ENCODE results near the gene PDE8A. TPM values are rescaled to one million over a fixed set of nuclear protein-coding genes. Genes with fewer than 3 reads are reported as not detected.

PDE8A gene
- total RNA-seq, 1 donor = 30.4 TPM

DNA sequence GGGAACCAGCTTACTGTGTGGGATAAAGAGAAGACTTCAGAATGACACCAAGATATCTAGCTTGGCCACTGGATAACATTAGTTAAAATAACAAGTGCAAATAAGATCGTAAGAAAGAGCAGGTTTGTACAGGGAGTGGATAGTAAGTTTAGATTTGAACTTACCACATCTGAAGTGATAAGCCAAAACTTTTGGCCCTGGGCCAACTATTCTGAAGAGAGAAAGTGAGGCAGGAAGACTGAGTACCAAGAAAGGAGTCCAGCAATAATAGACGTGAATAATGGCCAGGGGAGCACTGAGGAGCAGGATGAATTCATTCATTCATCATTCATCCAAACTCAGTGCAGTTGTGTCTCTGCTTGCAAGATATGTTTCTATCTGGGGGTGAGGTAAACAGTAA, 122.9 kb downstream of the PDE8A start:
- no peak overlapping the region for H3K27ac ChIP-seq (ENCODE audit: low read depth, low read length)
- no peaks in the 10 kb centered on the region for H3K27me3 ChIP-seq (ENCODE audit: insufficient read depth, low read length)
- TF ChIP-seq CTCF (IDR thresholded peaks at IDR 0.05; ENCODE audit: extremely low read depth, low read depth, low read length) = no peak
- H3K4me1 ChIP-seq (ENCODE audit: insufficient read depth, low read length) = no peaks in the 10 kb centered on the region
- H4K20me1 ChIP-seq (ENCODE audit: insufficient read depth, low read length) = no peaks in the 10 kb centered on the region
- no peak overlapping the region for H2AFZ ChIP-seq (ENCODE audit: low read length)
- no peaks in the 10 kb centered on the region for H3K9me3 ChIP-seq (ENCODE audit: low read depth, low read length)
- no peak for DNase-seq (ENCODE audit: insufficient read length, low spot score, missing footprints)
- no peaks in the 10 kb centered on the region for H3K36me3 ChIP-seq (ENCODE audit: insufficient read depth, low read length)
- H3K4me3 ChIP-seq (ENCODE audit: insufficient read depth, low read length) = no peak overlapping the region
- H3K4me2 ChIP-seq (ENCODE audit: insufficient read depth, low read length) = no peak overlapping the region
- no peaks in the 10 kb centered on the region for H3K79me2 ChIP-seq (ENCODE audit: insufficient read depth, low read length)

- DNase-seq (ENCODE audit: insufficient read length, low spot score, missing footprints) = no peak
- Histone ChIP-seq H4K20me1 (ENCODE audit: insufficient read depth, low read length) (no peaks in the 10 kb centered on the region), H3K4me1 (ENCODE audit: insufficient read depth, low read length) (no peaks in the 10 kb centered on the region), H3K27me3 (ENCODE audit: insufficient read depth, low read length) (no peaks in the 10 kb centered on the region), H3K4me2 (ENCODE audit: insufficient read depth, low read length) (no peak overlapping the region), H3K9me3 (ENCODE audit: low read depth, low read length) (no peaks in the 10 kb centered on the region), H2AFZ (ENCODE audit: low read length) (no peak overlapping the region), H3K4me3 (ENCODE audit: insufficient read depth, low read length) (no peak overlapping the region), H3K36me3 (ENCODE audit: insufficient read depth, low read length) (peaks cover 3% of the 10 kb centered on the region), H3K79me2 (ENCODE audit: insufficient read depth, low read length) (no peaks in the 10 kb centered on the region), H3K27ac (ENCODE audit: low read depth, low read length) (no peak overlapping the region)
- TF ChIP-seq CTCF (IDR thresholded peaks at IDR 0.05; ENCODE audit: extremely low read depth, low read depth, low read length) = no peak
These were observed 126.5 kb downstream of the PDE8A start for GRCh38 chr15:85108136-85108535.

DNA sequence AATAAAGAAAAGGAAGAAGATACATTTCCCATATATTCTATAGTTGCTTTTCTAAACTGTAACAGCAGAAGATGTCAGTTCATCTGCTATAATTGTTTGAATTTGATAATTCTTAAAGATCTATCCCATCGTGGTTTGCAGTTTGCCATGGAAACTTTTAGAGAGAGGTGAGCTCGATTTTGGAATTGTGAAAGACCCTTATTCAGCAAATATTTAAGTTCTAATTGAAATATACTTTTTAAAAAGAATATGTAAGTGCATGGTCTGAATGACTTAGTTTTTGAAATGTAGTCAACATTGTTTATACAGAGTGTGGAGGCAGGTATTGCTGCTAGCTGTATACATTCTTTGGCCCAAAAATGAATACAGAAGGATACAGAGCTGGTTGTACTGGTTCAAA, 127.7 kb downstream of the PDE8A start:
- Histone ChIP-seq H3K27me3 (ENCODE audit: insufficient read depth, low read length) (no peaks in the 10 kb centered on the region), H2AFZ (ENCODE audit: low read length) (no peak overlapping the region), H3K4me2 (ENCODE audit: insufficient read depth, low read length) (no peak overlapping the region), H3K9me3 (ENCODE audit: low read depth, low read length) (no peaks in the 10 kb centered on the region), H4K20me1 (ENCODE audit: insufficient read depth, low read length) (no peaks in the 10 kb centered on the region), H3K4me3 (ENCODE audit: insufficient read depth, low read length) (no peak overlapping the region), H3K4me1 (ENCODE audit: insufficient read depth, low read length) (no peaks in the 10 kb centered on the region), H3K36me3 (ENCODE audit: insufficient read depth, low read length) (peaks cover 8% of the 10 kb centered on the region), H3K79me2 (ENCODE audit: insufficient read depth, low read length) (no peaks in the 10 kb centered on the region), H3K27ac (ENCODE audit: low read depth, low read length) (no peak overlapping the region)
- no peak for TF ChIP-seq CTCF (IDR thresholded peaks at IDR 0.05; ENCODE audit: extremely low read depth, low read depth, low read length)
- DNase-seq (ENCODE audit: insufficient read length, low spot score, missing footprints) = no peak

DNA sequence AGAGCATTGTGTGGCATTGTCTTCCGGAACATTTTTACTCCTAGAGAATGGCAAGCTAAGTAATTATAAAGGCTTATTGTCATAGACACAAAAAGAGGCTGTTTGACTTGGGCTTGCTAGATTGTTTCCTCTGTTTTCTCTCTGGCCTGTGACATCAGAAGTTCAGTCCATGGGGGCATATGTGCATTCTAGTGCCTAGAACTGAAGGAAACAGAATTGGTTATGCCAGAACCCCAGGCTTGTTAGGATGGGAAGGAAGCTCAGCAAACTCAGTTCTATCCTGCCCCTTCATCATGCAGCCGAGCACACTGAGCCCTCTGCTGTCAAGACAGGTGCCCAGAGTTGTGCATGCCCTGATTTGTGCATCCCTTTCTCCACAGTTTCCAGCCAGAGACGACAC, 131.3 kb downstream of the PDE8A start:
- Histone ChIP-seq H3K4me2 (ENCODE audit: insufficient read depth, low read length) (no peak overlapping the region), H3K79me2 (ENCODE audit: insufficient read depth, low read length) (no peaks in the 10 kb centered on the region), H3K4me1 (ENCODE audit: insufficient read depth, low read length) (no peaks in the 10 kb centered on the region), H3K36me3 (ENCODE audit: insufficient read depth, low read length) (peaks cover 26% of the 10 kb centered on the region), H3K4me3 (ENCODE audit: insufficient read depth, low read length) (no peak overlapping the region), H3K9me3 (ENCODE audit: low read depth, low read length) (no peaks in the 10 kb centered on the region), H4K20me1 (ENCODE audit: insufficient read depth, low read length) (no peaks in the 10 kb centered on the region), H3K27ac (ENCODE audit: low read depth, low read length) (no peak overlapping the region), H3K27me3 (ENCODE audit: insufficient read depth, low read length) (no peaks in the 10 kb centered on the region), H2AFZ (ENCODE audit: low read length) (no peak overlapping the region)
- DNase-seq (ENCODE audit: insufficient read length, low spot score, missing footprints) = no peak
- TF ChIP-seq CTCF (IDR thresholded peaks at IDR 0.05; ENCODE audit: extremely low read depth, low read depth, low read length) = no peak
